Measurements from ENCODE around the gene SF3B2. TPM values are rescaled to one million over a fixed set of nuclear protein-coding genes. Genes with fewer than 3 reads are reported as not detected.
A peak's percentile ranks its signal among the peaks of the same experiment; 100 is the strongest.

Gene SF3B2
- total RNA-seq, 1 donor = 158 TPM

GRCh38 chr11:66100272-66101065 is 48.3 kb downstream of the SF3B2 start:
- DNase-seq (ENCODE audit: low read depth) = peak; percentile 33
- H3K4me3 ChIP-seq (ENCODE audit: low read depth, low read length) = no peak overlapping the region
- no peak for TF ChIP-seq CTCF (IDR thresholded peaks at IDR 0.05; ENCODE audit: insufficient read depth, low read length)

DNA sequence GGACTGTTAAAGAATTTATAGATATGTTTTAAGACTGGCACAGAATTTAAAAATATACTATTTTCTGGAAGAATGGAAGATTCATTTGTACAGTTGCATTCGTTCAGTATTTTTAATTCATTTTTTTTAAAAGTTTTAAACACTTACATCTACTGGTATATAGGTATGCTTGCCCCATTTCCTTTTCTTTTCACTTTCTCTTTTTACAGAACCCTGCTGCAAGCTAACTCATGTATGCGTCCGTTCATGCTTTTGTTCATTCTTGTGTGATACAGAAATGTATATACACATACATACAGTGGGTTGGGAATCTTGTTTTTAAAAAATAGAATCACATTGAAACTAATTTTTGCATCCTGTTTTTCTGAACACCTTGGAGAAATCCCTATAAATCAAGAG is 48.9 kb downstream of the SF3B2 start:
- H3K4me3 ChIP-seq (ENCODE audit: low read depth, low read length) = no peak overlapping the region
- DNase-seq (ENCODE audit: low read depth) = no peak
- no peak for TF ChIP-seq CTCF (IDR thresholded peaks at IDR 0.05; ENCODE audit: insufficient read depth, low read length)

GRCh38 chr11:66104057-66104638 is 52.0 kb downstream of the SF3B2 start:
- DNase-seq (ENCODE audit: low read depth) = no peak
- no peak for TF ChIP-seq CTCF (IDR thresholded peaks at IDR 0.05; ENCODE audit: insufficient read depth, low read length)

DNA sequence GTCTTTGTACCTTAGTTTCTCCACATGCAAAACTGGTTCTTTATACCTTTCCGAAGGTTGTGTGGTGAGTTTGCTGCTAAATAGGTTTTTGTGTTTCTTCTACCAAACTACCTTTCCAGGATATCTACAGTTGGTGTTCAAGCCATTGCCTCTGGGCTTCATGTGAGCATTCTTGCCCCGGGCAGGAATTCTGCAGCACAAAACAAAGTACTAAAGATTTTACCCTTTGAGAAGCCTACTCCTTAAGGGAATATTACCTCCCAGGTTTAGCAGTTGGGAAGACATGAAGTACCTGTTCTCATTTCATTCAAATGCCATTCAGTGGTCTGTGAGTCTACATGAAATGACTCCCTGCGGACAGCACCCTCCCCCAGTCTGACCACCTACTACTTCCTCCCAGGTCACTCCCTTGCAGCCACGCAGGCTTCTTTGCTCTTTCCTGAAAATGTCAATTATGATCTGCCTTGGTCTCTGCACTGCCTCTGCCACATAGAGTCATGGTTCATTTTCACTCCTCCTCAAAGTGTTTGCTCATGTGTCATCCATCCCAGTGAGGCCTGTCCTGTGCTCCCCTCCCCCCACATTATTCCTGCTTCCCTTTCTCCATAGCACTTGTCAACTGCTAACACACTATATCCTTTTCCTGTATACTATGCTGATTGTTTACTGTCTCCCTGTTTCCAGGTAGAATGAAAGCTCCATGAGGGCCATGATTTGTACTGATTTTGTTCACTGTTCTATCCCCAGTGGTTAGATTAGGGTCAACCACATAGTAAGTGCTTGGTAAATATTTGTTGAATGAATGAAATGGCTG is 54.8 kb downstream of the SF3B2 start:
- no peak for DNase-seq (ENCODE audit: low read depth)
- TF ChIP-seq CTCF (IDR thresholded peaks at IDR 0.05; ENCODE audit: insufficient read depth, low read length) = no peak
- H3K4me3 ChIP-seq (ENCODE audit: low read depth, low read length) = no peak overlapping the region

More at GRCh38 chr11:66104057-66104638, 52.0 kb downstream of the SF3B2 start:
- H3K4me3 ChIP-seq (ENCODE audit: low read depth, low read length) = no peak overlapping the region

DNA sequence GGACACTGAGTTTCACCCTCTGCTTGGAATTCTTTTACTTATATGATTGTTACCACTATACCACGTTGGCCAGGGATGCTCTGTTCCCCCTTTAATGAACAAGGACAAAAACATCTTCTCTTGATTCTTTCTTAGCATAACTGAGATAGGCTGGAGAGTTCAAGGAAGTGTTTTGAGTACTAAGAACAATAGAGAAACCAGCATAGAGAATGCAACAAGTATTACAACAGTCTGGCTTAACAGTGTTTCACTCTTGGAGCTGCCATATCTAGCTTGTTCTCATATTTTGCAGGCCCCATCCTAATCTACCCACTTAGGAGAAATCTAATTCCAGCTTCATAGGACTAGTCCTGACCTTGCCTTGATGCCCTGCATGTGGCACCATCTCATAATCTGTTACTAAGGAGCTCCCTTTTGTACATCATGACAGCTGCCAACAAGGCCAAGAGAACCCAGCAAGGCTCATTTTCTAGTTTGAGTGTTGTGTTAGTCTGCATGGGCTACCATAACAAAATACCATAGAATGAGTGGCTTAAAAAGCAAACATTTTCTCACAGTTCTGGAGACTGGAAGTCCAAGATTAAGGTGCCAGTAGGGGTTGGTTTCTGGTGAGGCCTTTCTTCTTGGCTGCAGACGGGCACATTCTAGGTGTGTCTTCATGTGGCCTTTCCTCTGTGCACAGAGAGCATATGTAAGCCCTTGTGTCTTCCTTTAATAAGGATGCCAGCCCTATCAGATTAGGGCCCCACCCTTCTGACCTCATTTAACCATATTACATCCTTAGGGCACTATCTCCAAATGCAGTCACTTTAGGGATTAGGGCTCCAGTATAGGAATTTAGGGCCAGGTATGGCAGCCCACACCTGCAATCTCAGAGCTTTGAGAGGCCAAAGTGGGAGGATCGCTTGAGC is 55.7 kb downstream of the SF3B2 start:
- peak; percentile 26 for DNase-seq (ENCODE audit: low read depth)
- no peak for TF ChIP-seq CTCF (IDR thresholded peaks at IDR 0.05; ENCODE audit: insufficient read depth, low read length)
- H3K4me3 ChIP-seq (ENCODE audit: low read depth, low read length) = no peak overlapping the region

GRCh38 chr11:66109294-66109693 is 57.1 kb downstream of the SF3B2 start:
- TF ChIP-seq CTCF (IDR thresholded peaks at IDR 0.05; ENCODE audit: insufficient read depth, low read length) = no peak
- DNase-seq (ENCODE audit: low read depth) = no peak
- no peak overlapping the region for H3K4me3 ChIP-seq (ENCODE audit: low read depth, low read length)
